ENCODE measurements around the gene CACNG3. TPM values are rescaled to one million over a fixed set of nuclear protein-coding genes. Genes with fewer than 3 reads are reported as not detected.
"Not testable (repeated sequence)": the region's sequence is repeated elsewhere in the genome, so short reads cannot be mapped to it uniquely, and the experiment has no call there.

CACNG3 gene
- total and polyA plus RNA-seq, 2 of the 4 experiments (the other 2 are of a cell fraction), result not detected

DNA sequence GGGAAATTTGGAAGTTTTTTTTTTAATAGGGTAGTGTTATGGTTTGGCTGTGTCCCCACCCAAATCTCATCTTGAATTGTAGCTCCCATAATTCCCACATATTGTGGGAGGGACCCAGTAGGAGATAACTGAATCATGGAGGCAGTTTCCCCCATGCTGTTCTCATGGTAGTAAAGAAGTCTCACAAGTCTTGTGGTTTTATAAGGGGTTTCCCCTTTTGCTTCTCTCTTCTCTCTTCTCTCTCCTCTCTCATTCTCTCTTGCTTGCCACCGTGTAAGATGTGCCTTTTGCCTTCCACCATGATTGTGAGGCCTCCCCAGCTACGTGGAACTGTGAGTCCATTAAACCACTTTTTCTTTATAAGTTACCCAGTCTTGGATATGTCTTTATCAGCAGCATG lies 17.3 kb upstream of the CACNG3 start:
- CTCF ChIA-PET; H3K9me1 ChIP-seq (ENCODE audit: insufficient read depth, low read length); H3K4ac ChIP-seq (ENCODE audit: low read depth, low read length); H4K8ac ChIP-seq (ENCODE audit: low read depth in 2 of 2, low read length in 2 of 2); intact Hi-C loops (cut with micrococcal nuclease); H4K5ac ChIP-seq (ENCODE audit: low read depth, low read length); H3K27me3 ChIP-seq (ENCODE audit: control insufficient read depth, insufficient read depth, low read length); H3K4me2 ChIP-seq (ENCODE audit: low read depth, low read length); H4K20me1 ChIP-seq (ENCODE audit: insufficient read depth, low read length); H2BK5ac ChIP-seq (ENCODE audit: low read depth, low read length, poor library complexity, severe bottlenecking); H3K9ac ChIP-seq (ENCODE audit: low read depth, low read length); H2BK15ac ChIP-seq (ENCODE audit: low read depth, low read length); POLR2A ChIA-PET (ENCODE audit: unreplicated experiment); DNase-seq; ATAC-seq (ENCODE audit: low read depth); in situ Hi-C loops (cut with MboI; ENCODE audit: low sequenced_read_pairs); H3K27ac ChIP-seq (ENCODE audit: insufficient read depth, low read length); H2BK120ac ChIP-seq (ENCODE audit: low read depth, low read length); H3K4me1 ChIP-seq (ENCODE audit: control insufficient read depth, insufficient read depth, low read length); dilution Hi-C loops (cut with HindIII; ENCODE audit: low sequenced_read_pairs, unreplicated experiment); H2AK9ac ChIP-seq (replicated peaks; ENCODE audit: low read depth, low read length, poor library complexity); H3K36me3 ChIP-seq (ENCODE audit: control insufficient read depth, insufficient read depth, low read length); H2AFZ ChIP-seq (replicated peaks; ENCODE audit: low read length, poor library complexity); H3K14ac ChIP-seq (replicated peaks; ENCODE audit: low read depth, low read length); H3K79me1 ChIP-seq (ENCODE audit: low read depth in 1 of 2, low read length in 2 of 2); H2AK5ac ChIP-seq (ENCODE audit: low read depth, low read length); H3K18ac ChIP-seq (ENCODE audit: low read depth, low read length); H3K56ac ChIP-seq (ENCODE audit: extremely low read depth, insufficient read depth, low read length); H3K4me3 ChIP-seq (ENCODE audit: insufficient read depth, low read depth, low read length); H2BK20ac ChIP-seq (ENCODE audit: low read depth, low read length); BruUV-seq (replicated peaks); H4K91ac ChIP-seq (ENCODE audit: insufficient read depth, low read depth, low read length); H3K9me3 ChIP-seq (ENCODE audit: control insufficient read depth, insufficient read depth, low read length); H3K23ac ChIP-seq (ENCODE audit: low read depth, low read length): not testable (repeated sequence)
- no CpG with 5 or more reads among the region's 2 CpGs for WGBS, 2 experiments (ENCODE audit: extremely low coverage in 2 of 2, insufficient read length in 1 of 2)
